Measurements from ENCODE around the gene GRIK3.

DNA sequence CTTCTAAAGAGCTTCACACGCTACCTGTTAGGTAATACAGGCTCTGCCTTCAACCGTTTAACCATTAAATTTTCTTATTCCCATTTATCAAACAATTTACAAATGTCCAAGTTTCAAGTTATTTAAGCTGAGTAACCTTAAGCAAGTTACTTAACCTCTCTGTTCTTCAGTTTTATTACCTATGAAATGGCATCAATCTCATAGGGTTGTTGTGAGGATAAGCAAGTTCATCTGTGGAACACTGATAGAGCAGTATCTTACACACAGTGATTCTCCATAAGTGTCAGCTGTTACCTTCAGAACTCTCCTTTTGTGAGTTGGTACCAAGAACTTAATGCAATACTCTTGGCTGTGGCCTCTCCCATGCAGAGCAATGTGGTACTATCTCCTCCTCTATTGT, 40.0 kb downstream of the GRIK3 start:
- TF ChIP-seq EZH2 (IDR thresholded peaks at IDR 0.05; ENCODE audit: borderline replicate concordance) (no peak), EZH2phosphoT487 (IDR thresholded peaks at IDR 0.05; ENCODE audit: low read depth, severe bottlenecking, unreplicated experiment) (no peak)
- TF ChIP-seq, protein P1, sequence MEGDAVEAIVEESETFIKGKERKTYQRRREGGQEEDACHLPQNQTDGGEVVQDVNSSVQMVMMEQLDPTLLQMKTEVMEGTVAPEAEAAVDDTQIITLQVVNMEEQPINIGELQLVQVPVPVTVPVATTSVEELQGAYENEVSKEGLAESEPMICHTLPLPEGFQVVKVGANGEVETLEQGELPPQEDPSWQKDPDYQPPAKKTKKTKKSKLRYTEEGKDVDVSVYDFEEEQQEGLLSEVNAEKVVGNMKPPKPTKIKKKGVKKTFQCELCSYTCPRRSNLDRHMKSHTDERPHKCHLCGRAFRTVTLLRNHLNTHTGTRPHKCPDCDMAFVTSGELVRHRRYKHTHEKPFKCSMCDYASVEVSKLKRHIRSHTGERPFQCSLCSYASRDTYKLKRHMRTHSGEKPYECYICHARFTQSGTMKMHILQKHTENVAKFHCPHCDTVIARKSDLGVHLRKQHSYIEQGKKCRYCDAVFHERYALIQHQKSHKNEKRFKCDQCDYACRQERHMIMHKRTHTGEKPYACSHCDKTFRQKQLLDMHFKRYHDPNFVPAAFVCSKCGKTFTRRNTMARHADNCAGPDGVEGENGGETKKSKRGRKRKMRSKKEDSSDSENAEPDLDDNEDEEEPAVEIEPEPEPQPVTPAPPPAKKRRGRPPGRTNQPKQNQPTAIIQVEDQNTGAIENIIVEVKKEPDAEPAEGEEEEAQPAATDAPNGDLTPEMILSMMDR (IDR thresholded peaks at IDR 0.05; ENCODE audit: poor library complexity) = no peak
